Pulmonary artery endothelial cell (primary cell): ENCODE data around the gene PRR14. TPM values are rescaled to one million over a fixed set of nuclear protein-coding genes. Genes with fewer than 3 reads are reported as not detected.
A peak's percentile ranks its signal among the peaks of the same experiment; 100 is the strongest.

Experiments used
- DNase-seq: peaks from one replicate; pipeline ENCODE4 v3.0.0-alpha.2; 2011; ENCODE audit warnings: low read depth, low spot score
- total RNA-seq: library from RNA; depleted of rRNA; stranded (reverse); fragments of >200 nt; gene quantifications from 2 replicates; pipeline ENCODE4 v1.2.3, GENCODE V29; 2014

The PRR14 gene
- total RNA-seq, 1 donor from 2014 or later, result 6.7 TPM

- peak; percentile 90 for DNase-seq
These were observed 8.2 kb downstream of the PRR14 start for GRCh38 chr16:30658731-30659506.

DNA sequence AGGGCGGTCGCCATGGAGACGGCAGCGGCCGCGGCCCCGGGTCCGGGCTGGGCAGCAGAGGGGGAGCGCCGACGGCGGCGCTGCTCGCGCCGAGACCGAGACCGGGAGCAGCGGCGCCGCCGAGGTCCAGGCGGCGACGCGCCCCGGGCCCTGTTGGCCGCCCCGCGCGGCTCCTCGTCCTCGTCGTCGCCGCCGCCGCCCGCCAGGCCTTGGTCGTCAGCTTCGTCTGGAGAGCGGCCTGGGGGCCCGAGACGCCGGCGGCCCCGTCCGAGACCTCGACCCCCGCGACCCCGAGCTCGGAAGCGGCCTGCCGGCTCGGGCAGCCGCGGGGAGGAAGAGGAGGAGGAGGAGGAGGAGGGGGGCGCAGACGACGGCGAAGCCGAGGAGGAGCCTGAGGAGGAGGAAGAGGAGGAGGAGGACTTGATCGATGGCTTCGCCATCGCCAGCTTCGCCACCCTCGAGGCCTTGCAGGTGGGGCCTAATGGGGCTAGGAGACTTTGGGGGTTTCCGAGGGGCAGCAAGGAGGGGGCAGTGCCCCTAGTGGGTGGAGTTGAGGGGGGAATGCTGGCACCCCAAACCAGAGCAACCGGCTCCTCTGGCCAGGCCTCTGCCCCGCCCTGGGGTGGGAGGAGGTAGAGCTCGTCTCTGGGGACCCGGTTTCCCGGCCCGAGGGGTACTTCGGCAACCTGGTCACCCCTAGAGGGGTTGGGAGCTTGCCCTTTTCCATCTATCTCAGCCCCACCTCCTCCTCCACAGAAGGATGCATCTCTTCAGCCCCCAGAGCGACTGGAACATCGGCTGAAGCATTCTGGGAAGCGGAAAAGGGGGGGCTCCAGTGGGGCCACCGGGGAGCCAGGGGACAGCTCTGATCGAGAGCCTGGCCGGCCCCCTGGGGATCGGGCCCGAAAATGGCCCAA is 9.0 kb downstream of the PRR14 start:
- no peak for DNase-seq

GRCh38 chr16:30660424-30661261 is 9.9 kb downstream of the PRR14 start:
- DNase-seq, result no peak

GRCh38 chr16:30662449-30662848 is 11.7 kb downstream of the PRR14 start:
- no peak for DNase-seq

GRCh38 chr16:30663038-30663437 is 12.3 kb downstream of the PRR14 start:
- DNase-seq, result no peak

DNA sequence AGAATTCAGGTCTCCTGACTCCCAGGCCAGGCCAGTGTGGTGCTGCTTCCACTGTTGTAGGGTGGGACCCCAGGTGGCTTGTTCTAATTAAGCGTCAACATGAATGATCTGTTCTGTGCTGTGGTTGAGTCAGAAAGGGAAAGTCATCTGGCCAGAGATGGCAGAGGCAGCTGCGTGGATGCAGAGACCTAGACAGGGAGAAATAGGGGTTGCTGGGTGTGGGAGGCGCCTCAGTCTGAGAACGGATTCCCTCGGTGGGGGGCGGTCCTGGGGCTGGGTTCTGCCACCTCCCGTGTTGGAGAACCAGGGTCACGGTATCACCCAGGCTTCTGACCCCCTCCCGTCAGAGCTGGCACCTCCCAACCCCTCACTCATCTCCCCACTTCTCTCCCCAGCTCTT is 13.1 kb downstream of the PRR14 start:
- DNase-seq, result no peak

DNA sequence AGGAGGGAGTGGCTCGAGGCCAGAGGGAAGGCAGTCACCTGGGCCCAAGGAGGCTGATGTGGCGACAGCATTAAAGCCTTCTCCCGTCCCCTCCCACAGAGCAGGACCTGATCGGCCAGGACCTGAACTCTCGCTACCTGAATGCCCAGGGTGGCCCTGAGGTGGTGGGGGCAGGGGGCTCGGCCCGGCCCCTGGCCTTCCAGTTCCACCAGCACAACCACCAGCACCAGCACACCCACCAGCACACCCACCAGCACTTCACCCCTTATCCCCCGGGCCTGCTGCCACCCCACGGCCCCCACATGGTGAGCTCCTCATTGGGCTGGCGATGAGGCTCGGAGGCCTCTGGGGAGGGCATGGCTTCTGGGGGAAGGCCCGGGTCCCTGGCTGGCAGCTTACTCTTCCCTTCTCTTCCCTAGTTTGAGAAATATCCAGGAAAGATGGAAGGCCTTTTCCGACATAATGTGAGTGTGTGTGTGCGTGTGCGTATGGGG is 13.9 kb downstream of the PRR14 start:
- no peak for DNase-seq

DNA sequence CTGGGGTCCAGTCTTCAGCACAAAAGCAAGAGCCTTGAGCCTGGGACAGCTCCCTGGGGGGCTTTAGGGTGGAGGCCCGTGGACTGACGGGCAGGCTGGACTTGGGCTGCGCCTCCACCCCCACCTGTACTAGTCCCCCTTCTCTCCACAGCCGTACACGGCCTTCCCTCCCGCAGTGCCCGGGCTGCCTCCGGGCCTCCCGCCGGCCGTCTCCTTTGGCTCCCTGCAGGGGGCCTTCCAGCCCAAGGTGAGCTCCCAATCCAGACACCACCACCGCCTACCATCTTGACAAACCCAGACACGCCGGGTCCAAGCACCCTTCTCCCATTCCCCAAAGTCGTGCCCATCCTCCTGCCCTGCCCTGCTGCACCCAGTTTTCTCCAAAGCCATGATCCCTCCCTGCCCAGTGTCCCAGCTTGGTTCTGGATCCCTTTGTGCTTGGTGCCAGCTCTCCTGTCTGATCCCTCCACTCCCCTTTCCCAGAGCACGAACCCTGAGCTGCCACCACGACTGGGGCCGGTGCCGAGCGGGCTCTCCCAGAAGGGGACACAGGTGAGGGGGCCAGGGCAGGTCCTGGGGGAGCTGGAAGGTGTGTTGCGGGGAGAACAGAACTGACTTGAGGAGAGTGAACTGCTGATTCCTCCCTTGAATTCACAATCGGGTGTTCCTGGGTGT is 14.5 kb downstream of the PRR14 start:
- DNase-seq, result no peak

DNA sequence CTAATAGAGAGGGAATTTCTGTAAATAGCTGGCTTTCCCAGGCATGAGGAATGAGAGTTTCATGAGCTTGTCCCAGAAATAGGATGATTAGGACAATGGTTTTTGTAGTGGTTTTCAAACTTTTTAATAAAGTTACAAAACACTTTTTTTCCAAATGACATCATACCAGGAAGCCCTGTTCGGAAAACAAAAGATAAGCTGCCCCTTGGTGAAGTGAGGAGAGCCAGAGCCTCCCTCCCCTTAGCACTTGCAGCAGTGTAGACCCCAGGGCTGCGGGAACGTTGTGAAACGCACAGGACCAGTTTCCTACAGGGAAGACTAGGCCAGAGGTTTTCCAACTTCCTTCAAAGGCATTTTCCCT is 15.1 kb downstream of the PRR14 start:
- no peak for DNase-seq

DNA sequence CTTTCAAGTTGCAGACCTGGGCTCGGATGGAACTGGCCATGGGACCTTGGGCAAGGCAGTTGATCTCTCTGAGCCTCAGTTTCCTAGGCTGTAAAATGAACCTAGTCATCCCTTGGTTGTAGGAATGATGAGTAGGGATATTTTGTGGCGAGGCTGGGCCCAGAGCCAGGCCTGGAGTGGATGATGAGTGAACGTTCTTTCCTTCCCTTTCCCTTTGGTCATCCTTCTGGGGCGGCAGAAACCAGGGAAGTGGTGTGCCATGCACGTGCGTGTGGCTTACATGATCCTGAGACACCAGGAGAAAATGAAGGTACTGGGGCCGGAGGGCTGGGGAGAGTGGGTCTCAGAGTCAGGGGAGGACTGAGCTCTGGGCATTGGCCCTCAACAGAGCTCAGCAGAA is 15.9 kb downstream of the PRR14 start:
- no peak for DNase-seq

- DNase-seq, result no peak
These were observed 16.7 kb downstream of the PRR14 start for GRCh38 chr16:30667361-30667905.

GRCh38 chr16:30668393-30668792 is 17.6 kb downstream of the PRR14 start:
- DNase-seq, result no peak

GRCh38 chr16:30669026-30669902 is 18.5 kb downstream of the PRR14 start:
- no peak for DNase-seq

- DNase-seq, result no peak
These were observed 19.4 kb downstream of the PRR14 start for GRCh38 chr16:30669903-30670824.

- DNase-seq, result no peak
These were observed 24.4 kb downstream of the PRR14 start for GRCh38 chr16:30675143-30675542.

GRCh38 chr16:30677931-30678585 is 27.3 kb downstream of the PRR14 start:
- no peak for DNase-seq

- DNase-seq, result no peak
These were observed 27.8 kb downstream of the PRR14 start for GRCh38 chr16:30678586-30678970.

GRCh38 chr16:30680326-30680725 is 29.6 kb downstream of the PRR14 start:
- DNase-seq, result no peak
